Measurements from ENCODE around the gene TTLL10.
"Not testable (repeated sequence)": the region's sequence is repeated elsewhere in the genome, so short reads cannot be mapped to it uniquely, and the experiment has no call there.

The TTLL10 gene

GRCh38 chr1:1194723-1195122 is 21.0 kb downstream of the TTLL10 start:
- no peak for DNase-seq (ENCODE audit: low read depth)

GRCh38 chr1:1195726-1196125 is 22.0 kb downstream of the TTLL10 start:
- not testable (repeated sequence) for DNase-seq (ENCODE audit: low read depth)

GRCh38 chr1:1196431-1197187 is 22.9 kb downstream of the TTLL10 start:
- DNase-seq (ENCODE audit: low read depth): no peak

- DNase-seq (ENCODE audit: low read depth): no peak
Observed at GRCh38 chr1:1197188-1197500, 23.5 kb downstream of the TTLL10 start.

- DNase-seq (ENCODE audit: low read depth): no peak
Observed at GRCh38 chr1:1197551-1198422, 24.1 kb downstream of the TTLL10 start.

GRCh38 chr1:1198423-1199140 is 24.9 kb downstream of the TTLL10 start:
- no peak for DNase-seq (ENCODE audit: low read depth)

GRCh38 chr1:1199141-1199960 is 25.7 kb downstream of the TTLL10 start:
- no peak for DNase-seq (ENCODE audit: low read depth)

GRCh38 chr1:1199961-1200875 is 26.5 kb downstream of the TTLL10 start:
- DNase-seq (ENCODE audit: low read depth): no peak

GRCh38 chr1:1200876-1201810 is 27.5 kb downstream of the TTLL10 start:
- DNase-seq (ENCODE audit: low read depth): peak; percentile 93

- no peak for DNase-seq (ENCODE audit: low read depth)
Observed at GRCh38 chr1:1202831-1203560, 29.3 kb downstream of the TTLL10 start.

GRCh38 chr1:1203561-1204424 is 30.1 kb downstream of the TTLL10 start:
- no peak for DNase-seq (ENCODE audit: low read depth)

GRCh38 chr1:1204425-1204920 is 30.8 kb downstream of the TTLL10 start:
- no peak for DNase-seq (ENCODE audit: low read depth)

- no peak for DNase-seq (ENCODE audit: low read depth)
Observed at GRCh38 chr1:1204998-1205768, 31.5 kb downstream of the TTLL10 start.

GRCh38 chr1:1205769-1206375 is 32.2 kb downstream of the TTLL10 start:
- DNase-seq (ENCODE audit: low read depth): no peak

- no peak for DNase-seq (ENCODE audit: low read depth)
Observed at GRCh38 chr1:1206376-1206965, 32.8 kb downstream of the TTLL10 start, which contains the start of gene TNFRSF18. Gene TNFRSF18, minus strand, starts transcription at chr1:1206592. Its CDS starts 21 bp downstream, at chr1:1206571.

GRCh38 chr1:1206966-1207531 is 33.4 kb downstream of the TTLL10 start:
- DNase-seq (ENCODE audit: low read depth): no peak
